Neutrophil (primary cell): ENCODE results near the gene DUSP9.

Experiments
- H3K27ac ChIP-seq: fragments of 200-600 bp; sonication (generic); 2 replicates; pipeline ENCODE4 v1.5.1; 2016; ENCODE audit warnings: mild to moderate bottlenecking, moderate library complexity
- H3K27me3 ChIP-seq: fragments of 200-600 bp; sonication (generic); 2 replicates; pipeline ENCODE4 v1.6.0; 2016; ENCODE audit warnings: mild to moderate bottlenecking
- H3K36me3 ChIP-seq: fragments of 200-600 bp; sonication (generic); 2 replicates; pipeline ENCODE4 v1.5.1; 2017
- H3K4me1 ChIP-seq, 2 experiments: fragments of 200-600 bp in 1 of 2; sonication (generic) in 1 of 2; 1 replicate in 1 of 2; 2 replicates in 1 of 2; pipeline versions ENCODE4 v1.5.1 to v1.6.1; 2013 to 2016; ENCODE audit warnings: low read depth in 1 of 2, low read length in 1 of 2, mild to moderate bottlenecking in 1 of 2, moderate library complexity in 1 of 2; ENCODE audit not compliant: control insufficient read depth in 1 of 2, insufficient read depth in 1 of 2
- H3K4me3 ChIP-seq, 2 experiments: fragments of 200-600 bp in 1 of 2; sonication (generic) in 1 of 2; 1 replicate in 1 of 2; 2 replicates in 1 of 2; pipeline ENCODE4 v1.5.1; 2013 to 2016; ENCODE audit warnings: low read depth in 1 of 2, low read length in 1 of 2, mild to moderate bottlenecking in 1 of 2, moderate library complexity in 1 of 2
- H3K9me3 ChIP-seq: fragments of 200-600 bp; sonication (generic); 2 replicates; pipeline ENCODE4 v1.5.1; 2016
- CTCF ChIP-seq: fragments of 200-600 bp; sonication (generic); IDR thresholded peaks from 2 replicates; pipeline ENCODE4 v1.5.1; 2016; ENCODE audit warnings: antibody characterized with exemption

The DUSP9 gene

GRCh38 chrX:153639177-153640044 is 7.6 kb upstream of the DUSP9 start:
- Histone ChIP-seq H3K9me3 (no peaks in the 10 kb centered on the region), H3K4me3 (no peak overlapping the region), H3K27ac (no peak overlapping the region), H3K36me3 (no peaks in the 10 kb centered on the region), H3K27me3 (peaks cover 49% of the 10 kb centered on the region), H3K4me1 (no peaks in the 10 kb centered on the region)
- no peak for TF ChIP-seq CTCF

- TF ChIP-seq CTCF: no peak
Observed at GRCh38 chrX:153640045-153640686, 6.8 kb upstream of the DUSP9 start.

GRCh38 chrX:153640736-153641575 is 6.0 kb upstream of the DUSP9 start:
- no peaks in the 10 kb centered on the region for H3K9me3 ChIP-seq
- H3K27me3 ChIP-seq: peaks cover 64% of the 10 kb centered on the region

More at GRCh38 chrX:153640045-153640686, 6.8 kb upstream of the DUSP9 start:
- Histone ChIP-seq H3K4me3 (no peak overlapping the region), H3K27me3 (peaks cover 56% of the 10 kb centered on the region), H3K4me1 (no peaks in the 10 kb centered on the region), H3K36me3 (no peaks in the 10 kb centered on the region), H3K9me3 (no peaks in the 10 kb centered on the region), H3K27ac (no peak overlapping the region)

GRCh38 chrX:153641627-153642026 is 5.4 kb upstream of the DUSP9 start:
- no peaks in the 10 kb centered on the region for H3K36me3 ChIP-seq
- peaks cover 71% of the 10 kb centered on the region for H3K27me3 ChIP-seq
- no peaks in the 10 kb centered on the region for H3K9me3 ChIP-seq
- H3K4me3 ChIP-seq: no peak overlapping the region
- TF ChIP-seq CTCF: no peak
- no peaks in the 10 kb centered on the region for H3K4me1 ChIP-seq
- H3K27ac ChIP-seq: no peak overlapping the region

More at GRCh38 chrX:153640736-153641575, 6.0 kb upstream of the DUSP9 start:
- Histone ChIP-seq H3K27ac (no peak overlapping the region), H3K4me3 (no peak overlapping the region), H3K36me3 (no peaks in the 10 kb centered on the region), H3K4me1 (no peaks in the 10 kb centered on the region)
- TF ChIP-seq CTCF: no peak

GRCh38 chrX:153642051-153642654 is 4.8 kb upstream of the DUSP9 start:
- H3K27ac ChIP-seq: no peak overlapping the region
- H3K4me3 ChIP-seq: no peak overlapping the region
- peaks cover 0 to 2% of the 10 kb centered on the region in 2 experiments for H3K4me1 ChIP-seq
- H3K9me3 ChIP-seq: no peaks in the 10 kb centered on the region
- TF ChIP-seq CTCF: no peak
- peaks cover 76% of the 10 kb centered on the region for H3K27me3 ChIP-seq
- no peaks in the 10 kb centered on the region for H3K36me3 ChIP-seq
